Muscle of back (tissue), 11 donors: ENCODE measurements around the gene MUS81. TPM values are rescaled to one million over a fixed set of nuclear protein-coding genes. Genes with fewer than 3 reads are reported as not detected.

Source experiments
- DNase-seq, 3 donors: peaks; one replicate each; pipeline versions ENCODE4 v3.0.0 to v3.0.0-alpha.2; 2013
- polyA plus RNA-seq, 10 donors: library from polyadenylated mRNA; unstranded; fragments of 120-200 nt; gene quantifications; one replicate each; pipeline ENCODE4 v1.2.1, GENCODE V29; 2013; ENCODE audit not compliant: insufficient read length in 10 of 10

Gene MUS81
- polyA plus RNA-seq, 10 donors = 31.7 to 60.8 (median 41.9) TPM

DNA sequence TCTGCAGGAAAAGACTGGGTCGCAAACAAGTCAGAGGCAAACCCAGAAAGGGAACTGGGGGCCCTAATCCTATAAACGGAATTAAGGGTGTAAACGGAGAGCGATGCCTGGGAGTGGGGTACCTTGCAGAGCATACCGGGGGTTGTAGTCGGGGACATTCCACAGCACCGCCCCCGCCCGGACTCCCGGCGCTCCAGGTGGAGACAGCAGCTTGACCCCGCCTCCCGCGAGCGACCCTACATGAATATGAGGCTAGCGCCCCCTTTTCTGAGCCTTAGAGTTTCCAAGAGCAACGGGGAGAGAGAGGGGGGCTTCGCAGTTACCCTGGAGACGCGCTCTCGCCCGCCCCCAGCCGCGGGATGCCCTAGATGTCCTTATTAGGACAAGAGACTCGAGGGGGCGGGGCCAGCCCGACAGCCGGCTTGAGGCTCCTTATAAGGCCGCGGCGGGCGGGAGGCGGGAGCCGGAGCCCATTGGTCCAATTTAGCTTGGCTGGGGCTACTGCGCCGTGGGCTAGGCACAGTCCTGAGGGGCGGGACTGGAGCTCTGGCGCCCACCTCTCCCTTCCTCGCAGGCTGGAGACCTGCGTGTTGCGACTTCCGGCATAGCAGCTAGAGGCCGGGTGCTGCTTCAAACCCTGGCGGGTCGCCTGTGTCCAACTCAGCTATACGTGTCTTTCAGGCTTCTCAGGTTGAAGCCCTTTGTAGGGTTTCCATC lies 980 bp upstream of the MUS81 start:
- DNase-seq = peak; percentile 96 to 99 (median 99)

DNA sequence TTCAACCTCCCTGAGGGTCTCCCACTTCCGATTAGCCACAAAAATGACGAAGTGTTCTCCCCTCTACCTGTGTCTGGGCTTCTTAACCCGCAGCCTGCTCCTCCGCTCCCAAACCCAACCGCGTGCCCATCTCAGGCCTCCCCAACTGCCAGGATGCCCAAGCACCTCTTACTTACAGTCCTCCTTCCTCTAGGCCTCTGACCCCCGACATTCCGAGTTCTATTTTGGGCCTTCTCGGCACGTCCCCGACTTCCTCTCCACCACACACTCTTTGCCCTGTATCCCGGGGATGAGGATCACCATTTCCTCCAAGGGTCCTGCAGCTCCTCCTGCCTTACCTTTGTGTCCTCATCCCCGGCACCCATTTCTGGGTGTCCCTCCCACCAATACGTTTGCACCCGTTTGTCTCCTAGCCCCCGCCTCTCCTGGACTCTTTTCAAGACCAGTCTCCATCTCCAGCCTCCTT lies 388 bp upstream of the MUS81 start:
- no peak for DNase-seq

DNA sequence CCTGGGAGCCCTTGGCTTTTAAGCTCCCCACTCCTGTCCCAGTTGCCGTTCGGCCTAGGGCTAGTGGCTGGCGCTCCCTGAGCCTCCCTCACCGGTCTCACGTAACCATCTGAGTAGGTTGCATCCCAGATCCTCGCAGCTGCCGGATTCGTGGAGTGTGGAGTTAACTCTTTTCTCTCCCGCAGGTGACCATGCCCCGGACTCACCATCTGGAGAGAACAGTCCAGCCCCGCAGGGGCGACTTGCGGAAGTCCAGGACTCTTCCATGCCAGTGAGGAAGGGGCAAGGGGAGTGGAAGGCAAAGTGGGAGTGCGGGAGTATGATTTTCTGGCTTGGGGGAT lies 902 bp downstream of the MUS81 start:
- DNase-seq = no peak

DNA sequence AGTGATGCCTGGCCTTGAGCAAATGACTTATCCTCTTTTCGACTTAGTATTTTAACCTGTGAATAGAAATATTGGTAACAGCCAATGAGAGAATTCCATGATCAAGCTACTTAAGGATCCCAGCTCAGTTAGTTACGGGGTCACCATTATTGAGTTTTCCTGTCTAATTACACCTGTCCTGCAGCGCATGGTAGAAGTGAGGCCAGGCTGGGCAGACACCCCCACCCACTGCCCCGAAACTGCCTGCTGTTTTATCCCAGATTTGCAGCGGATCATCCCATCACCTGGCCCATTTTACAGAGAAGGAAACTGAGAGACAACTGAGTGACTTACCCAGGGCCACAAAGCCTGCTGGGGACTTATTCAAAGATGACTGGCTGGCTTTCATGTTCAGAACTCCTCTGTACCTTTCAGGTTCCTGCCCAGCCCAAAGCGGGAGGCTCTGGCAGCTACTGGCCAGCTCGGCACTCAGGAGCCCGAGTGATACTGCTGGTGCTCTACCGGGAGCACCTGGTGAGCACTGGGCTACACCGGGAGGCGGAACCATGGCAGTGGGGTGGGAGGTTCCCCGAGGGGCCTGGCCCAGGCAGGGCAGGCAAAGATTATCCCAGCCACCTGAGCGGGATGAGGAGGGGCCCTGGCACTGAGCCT lies 1.4 kb downstream of the MUS81 start:
- DNase-seq = peak in 1 of 3 donors; percentile 16

DNA sequence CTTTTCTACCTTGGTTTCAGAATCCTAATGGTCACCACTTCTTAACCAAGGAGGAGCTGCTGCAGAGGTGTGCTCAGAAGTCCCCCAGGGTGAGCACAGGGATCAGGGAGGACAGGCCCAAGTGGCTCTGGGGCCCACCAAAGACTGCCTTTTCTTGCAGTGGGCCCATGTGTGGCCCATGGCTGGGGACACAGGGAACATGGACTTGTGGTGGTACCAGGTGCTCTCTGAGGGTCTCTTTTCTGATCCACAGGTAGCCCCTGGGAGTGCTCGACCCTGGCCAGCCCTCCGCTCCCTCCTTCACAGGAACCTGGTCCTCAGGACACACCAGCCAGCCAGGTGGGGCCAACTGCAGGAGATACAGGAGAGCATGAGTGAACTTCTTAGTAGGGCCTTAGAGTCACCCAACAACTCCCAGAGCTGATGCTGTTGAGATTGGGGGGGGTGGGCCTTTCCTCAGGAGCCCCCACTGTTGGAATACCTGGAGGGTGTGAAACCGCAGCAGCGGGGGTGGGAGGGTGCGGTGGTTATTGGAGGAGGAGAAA lies 2.0 kb downstream of the MUS81 start:
- DNase-seq = no peak

DNA sequence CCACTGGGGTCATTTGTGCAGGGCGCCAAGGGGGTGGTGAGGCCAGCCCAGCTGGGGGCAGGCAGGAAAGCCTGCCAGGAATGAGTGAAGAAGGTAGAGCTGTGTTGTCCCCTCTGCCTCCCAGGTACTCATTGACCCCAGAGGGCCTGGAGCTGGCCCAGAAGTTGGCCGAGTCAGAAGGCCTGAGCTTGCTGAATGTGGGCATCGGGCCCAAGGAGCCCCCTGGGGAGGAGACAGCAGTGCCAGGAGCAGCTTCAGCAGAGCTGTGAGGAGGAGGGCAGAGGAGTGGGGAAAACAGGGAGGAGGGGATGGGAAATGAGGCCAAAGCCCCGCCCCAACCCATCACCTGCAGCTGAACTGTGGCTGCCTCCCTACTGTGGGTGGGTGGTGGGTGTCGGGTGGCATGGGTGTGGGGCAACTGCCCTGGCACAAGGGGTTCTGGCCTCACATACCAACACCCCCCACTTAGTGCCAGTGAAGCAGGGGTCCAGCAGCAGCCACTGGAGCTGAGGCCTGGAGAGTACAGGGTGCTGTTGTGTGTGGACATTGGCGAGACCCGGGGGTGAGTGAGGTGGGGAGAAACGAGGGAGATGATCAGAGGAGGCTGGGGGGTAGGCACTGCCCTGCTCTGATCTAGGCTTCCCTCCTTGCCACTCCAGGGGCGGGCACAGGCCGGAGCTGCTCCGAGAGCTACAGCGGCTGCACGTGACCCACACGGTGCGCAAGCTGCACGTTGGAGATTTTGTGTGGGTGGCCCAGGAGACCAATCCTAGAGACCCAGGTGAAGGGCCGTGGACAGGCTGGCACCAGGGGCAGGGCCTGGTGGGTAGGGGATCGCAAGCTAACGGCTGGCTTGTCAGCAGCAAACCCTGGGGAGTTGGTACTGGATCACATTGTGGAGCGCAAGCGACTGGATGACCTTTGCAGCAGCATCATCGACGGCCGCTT lies 3.0 kb downstream of the MUS81 start:
- DNase-seq = peak in 1 of 3 donors; percentile 29

DNA sequence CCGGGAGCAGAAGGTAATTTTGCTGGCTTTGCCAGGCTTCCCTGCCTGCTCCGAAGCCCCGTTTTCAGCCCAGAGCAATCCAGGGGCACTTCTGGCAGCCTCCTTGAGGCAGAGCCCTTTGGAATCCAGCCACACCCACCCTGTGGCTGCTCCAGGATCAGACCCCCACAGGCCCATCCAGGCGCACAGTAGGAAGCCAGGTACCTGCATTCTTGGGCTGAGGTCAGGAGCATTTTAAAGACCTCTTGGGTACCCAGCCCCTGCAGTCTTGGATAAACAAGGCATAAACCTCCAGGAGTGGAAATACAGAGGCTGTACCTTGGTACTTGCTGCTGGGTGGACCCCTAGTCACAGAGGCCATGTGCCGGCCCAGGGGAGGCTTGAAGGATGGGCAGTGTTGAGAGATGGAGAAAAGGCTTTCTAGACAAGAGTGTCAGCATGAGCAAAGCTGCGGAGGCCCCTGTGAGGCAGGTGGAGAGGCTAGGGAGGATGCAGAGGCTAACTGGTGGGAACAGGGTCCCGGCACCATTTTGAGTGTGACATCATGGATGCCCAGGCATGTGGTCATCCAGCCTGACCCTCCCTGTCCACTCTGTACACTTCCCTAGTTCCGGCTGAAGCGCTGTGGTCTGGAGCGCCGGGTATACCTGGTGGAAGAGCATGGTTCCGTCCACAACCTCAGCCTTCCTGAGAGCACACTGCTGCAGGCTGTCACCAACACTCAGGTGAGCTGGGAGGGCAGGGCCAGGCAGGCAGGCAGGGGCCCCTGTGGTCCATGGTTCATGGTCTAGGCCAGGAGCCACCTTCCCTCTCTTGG lies 3.9 kb downstream of the MUS81 start:
- peak in 1 of 3 donors; percentile 4 for DNase-seq

DNA sequence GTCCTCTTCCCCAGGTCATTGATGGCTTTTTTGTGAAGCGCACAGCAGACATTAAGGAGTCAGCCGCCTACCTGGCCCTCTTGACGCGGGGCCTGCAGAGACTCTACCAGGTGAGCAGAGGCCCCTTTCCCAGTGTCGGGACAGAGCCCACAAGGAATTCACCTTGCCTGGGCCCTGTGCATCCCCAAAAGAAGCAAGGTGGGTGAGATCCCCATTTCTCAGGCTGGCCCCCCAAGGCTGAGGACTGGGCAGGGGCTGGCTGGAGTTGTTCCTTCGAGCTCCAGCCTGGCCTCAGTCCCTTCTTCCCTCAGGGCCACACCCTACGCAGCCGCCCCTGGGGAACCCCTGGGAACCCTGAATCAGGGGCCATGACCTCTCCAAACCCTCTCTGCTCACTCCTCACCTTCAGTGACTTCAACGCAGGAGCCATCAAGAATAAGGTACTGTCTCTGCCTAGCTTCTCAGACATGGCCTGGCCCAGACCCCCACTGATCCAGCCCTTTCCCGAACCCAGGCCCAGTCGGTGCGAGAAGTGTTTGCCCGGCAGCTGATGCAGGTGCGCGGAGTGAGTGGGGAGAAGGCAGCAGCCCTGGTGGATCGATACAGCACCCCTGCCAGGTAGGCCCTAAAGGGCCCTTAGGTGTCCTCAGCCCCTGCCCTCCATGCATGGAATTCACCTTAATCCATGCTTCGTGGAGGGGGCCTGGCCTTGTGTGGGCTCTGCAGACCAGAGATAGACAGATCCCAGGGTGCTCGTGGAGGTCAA lies 4.7 kb downstream of the MUS81 start:
- no peak for DNase-seq

DNA sequence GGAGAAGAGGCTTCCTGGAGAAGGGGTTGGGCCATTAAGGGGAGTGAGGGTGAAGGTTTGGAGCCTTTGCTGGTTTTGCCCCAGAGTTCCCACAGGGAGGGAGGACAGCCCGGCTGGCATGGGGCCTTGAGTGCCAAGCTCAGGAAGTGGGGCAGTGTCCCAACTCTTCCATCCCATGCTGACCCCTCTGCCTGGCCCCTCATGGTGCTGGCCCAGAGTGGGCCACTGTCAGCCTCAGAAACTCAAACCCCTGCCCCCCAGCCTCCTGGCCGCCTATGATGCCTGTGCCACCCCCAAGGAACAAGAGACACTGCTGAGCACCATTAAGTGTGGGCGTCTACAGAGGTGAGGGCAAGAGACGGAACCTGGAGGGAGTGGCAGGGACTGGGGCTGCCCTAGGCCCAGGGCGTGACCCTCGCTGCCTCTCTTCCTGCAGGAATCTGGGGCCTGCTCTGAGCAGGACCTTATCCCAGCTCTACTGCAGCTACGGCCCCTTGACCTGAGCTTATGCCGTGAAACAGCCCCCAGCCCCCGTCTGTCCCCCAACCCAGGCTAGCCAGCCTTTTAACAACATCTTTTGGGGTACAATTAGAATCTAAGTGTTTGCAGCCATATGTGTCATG lies 5.4 kb downstream of the MUS81 start:
- DNase-seq = no peak

DNA sequence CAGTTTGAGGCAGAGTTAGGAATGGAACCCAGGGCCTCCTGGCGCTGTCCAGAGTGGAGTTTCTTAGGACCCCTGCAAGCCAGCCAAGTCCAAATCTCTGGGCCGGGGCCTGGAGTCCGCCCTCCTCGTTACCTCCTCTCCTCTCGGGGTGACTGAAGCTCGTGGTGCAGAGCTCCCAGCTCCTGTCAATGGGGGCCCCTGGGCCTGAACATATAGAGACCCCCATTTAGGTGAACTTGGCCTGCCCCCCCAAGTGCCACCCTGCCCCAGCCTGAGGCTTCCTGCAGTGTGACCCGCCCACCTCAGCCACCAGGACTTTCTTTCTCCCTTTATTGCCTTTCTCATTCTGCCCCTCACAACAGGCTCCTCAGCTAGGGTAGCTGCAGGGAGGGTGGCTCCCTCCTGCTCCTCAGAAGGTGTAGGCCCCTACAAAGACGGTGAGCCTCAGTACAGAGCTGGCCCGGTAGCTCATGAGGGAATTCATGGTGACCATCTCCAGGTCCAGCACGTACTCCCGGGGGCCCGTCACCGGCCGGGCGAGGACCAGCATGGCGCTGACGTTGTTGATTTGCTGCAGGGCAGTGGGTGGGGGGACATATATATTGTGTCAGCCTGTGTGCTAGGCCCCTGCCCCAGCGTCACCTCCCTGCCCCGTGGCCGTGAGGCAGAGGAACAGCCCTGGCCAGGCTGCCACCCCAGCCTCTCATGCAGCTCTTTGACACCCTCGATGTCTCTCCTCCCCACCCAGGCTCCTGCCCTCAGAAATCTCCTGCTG lies 6.5 kb downstream of the MUS81 start:
- no peak for DNase-seq

DNA sequence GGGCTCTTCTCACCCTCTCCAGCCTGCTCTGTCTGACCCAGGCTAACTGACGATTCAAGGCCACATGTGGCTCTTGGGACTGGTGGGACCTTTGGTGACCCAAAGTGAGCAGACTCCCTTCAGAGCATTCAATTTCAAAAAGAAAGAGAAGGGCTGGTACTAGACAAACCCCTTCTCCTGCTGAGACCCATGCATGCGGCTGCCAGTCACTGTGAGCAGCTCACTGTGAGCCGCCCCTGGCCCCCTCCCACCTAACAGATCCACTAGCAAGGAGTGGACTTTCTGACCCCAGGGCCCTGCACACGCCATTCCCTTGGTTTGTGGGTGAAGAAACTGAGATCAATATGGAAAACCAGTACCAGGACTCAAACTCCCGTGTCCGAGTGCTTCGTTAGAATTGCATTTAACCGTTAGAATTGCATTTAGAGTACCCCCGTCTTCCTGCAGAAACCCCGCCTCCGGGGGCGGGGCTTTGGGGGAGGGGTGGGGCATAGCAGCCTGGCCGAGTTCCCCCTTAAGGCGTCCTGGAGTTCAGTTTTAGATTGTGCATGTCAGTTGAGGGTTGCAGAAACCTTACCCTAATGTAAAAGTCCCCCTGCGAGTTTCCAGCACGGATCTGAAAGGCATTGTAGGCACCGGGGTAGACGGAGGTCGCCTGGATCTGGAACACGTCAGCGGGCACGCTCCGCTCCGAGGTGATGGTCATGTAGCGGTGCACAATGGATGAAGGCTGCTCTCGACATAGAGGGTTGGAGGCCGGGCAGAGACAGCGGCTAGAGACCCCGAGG lies 7.2 kb downstream of the MUS81 start:
- no peak for DNase-seq

DNA sequence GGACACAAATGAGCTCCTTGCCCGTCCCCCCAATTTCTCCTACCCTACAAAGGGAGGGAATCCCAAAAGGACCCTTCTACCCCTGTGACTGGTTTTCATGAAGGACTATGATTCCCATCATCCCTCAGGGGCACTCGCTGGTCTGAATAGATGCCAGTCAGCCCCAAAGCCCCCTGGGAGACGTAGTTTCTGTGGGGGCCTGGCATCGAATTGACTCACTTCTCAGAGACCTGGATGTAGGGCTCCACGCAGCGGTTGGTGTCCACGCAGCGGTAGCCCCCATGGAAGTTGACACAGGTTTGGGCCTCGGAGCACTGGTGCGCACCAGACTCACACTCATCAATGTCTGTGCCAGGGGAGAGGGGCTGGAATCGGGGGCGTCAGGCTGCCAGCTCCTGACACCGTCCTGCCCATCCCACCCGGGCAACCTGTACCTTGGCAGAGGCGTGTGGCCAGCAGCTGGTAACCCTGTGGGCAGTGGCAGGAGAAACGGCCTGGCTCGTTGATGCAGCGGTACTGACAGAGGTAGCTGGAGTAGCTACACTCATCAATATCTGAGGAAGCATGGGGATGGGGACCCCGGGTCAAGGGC lies 7.9 kb downstream of the MUS81 start:
- DNase-seq = no peak

DNA sequence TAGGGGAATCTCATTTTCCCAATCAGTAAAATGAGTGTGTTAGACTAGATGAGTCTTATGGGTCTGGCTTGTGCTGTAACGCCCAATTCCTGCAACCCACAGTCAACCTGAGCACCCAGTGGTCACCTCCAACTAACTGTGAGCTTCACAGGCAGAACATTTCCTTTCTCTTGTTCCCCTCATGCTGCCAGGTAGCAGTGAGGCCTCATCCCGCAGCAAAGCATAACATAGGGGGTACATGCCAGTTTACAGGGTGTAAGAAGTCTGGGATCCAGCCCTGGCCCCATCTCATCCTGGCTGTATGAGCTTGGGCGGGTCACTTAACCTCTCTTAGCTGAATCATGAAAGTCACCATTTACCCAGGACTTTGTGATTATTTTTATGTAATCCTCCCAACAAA lies 8.7 kb downstream of the MUS81 start:
- no peak for DNase-seq

DNA sequence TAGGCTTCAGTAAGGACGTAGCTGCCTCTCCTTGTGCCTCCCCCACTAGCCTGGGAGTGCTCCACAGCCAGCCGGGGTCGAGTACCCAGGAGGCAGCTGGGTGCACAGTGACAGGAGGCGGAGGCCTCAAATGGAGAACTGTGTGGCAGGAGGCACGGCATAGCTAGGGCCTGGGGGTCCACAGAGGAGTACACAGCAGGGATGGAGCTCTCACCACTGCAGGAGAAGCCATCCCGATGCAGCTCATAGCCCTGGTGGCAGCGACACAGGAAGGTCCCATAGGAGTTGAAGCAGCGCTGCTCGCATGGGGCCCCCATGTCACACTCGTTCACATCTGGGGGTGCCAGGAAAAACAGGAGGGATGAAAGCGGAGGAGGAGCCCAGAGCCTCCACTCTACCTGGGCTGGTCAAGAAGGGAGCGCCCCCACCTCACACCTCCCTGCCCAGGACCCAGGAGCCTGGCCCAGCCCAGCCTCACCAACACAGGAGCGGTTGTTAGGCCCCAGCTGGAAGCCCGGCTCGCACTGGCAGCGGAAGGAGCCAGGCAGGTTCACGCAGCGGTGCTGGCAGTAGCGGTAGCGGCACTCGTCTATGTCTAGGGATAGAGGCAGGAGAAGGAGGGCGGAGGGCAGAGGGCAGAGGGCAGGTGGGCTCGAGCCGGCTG lies 9.5 kb downstream of the MUS81 start:
- no peak for DNase-seq

DNA sequence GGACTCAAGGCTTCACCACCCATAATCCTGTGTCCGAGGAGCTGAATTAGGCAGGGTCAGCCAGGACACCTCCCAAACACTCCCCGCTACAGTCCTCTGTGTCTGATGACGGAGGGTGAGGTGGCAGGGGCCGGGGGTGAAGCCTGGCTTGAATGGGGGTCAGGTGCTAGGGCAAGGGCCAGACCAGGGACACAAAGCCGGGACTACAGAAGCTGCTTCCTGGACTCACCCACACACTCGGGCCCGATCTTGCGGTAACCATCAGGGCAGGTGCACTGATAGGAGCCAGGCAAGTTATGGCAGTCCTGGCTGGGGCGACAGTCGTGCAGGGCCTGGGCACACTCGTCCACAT lies 10.1 kb downstream of the MUS81 start:
- no peak for DNase-seq

DNA sequence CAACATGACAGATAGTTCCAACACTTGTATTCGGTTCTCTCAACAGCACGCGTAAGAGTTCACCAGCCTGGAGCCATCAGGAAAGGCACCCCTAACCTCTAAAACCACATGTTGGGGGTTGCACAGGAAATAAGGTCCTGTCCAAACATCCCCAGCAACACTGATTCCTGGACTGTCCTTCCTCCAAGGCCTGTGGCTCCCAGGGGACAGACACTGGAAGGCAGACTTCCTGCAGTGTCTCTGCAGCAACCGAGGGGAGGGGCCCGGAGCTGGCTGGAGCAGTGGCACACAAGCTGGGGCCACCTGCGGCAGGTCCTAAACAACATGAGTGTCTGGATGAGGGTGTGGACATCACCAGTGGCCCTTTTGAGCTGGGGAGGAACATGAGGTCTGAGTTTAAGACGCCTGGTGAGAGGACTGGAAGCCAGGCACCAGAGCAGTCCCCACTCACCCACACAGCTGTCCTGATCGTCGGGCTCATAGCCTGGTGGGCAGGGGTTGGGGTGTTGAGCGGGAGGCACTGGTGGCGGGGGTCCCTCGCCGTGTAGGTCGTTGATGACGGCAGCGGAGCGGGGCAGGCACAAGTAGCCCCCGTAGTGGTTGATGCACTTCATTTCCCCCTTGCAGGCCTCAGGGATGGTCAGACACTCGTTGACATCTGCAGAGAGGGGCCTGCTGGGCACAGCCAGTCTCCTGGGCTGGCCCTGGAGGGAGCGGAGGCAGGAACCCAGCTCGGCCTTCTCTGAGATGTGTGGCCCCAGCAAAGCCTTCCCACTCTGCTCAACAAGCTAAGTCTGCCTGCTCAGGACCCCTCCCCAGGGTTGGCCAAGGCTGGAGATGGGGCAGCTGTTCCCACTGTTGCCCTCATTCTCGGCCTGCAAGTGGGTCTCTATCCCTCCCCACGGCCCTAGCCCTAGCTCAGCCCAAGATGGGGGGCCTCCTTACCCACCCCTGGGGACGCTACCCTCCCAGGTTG lies 10.8 kb downstream of the MUS81 start:
- no peak for DNase-seq
